ENCODE data around the gene HS3ST4.

Gene HS3ST4

DNA sequence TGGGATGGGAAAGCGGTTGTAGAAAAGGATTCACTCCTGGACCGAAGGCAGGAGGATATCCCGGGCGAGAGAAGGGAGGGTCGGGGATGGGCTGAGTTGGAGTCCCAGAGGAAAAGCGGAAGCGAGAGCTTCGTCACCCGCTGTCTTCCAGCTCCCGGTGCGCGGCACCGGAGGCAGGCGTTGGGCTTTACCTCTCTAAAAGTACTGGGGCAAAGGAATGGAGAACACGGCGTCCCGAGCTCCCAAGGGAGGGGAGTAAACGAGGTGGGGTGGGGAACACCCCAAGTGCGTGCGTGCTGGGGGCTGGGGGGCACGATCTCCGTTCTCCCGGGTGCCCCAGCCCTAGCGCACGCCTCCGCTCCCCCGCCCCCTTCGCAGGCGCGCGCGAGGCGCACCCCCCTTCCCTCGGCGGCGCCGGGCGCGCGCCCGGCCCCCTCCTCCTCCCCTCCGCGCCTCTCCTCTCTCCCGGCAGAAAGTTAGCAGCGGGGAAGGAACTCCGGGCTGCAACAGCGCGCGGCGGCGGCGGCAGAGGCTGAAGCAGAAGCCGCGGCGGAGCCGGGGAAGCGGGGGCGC lies at the start of gene HS3ST4:
HS3ST4 (plus strand) TSS at position 441 of the 573 bp plus-strand sequence.
- no peak for DNase-seq (ENCODE audit: low read depth)

DNA sequence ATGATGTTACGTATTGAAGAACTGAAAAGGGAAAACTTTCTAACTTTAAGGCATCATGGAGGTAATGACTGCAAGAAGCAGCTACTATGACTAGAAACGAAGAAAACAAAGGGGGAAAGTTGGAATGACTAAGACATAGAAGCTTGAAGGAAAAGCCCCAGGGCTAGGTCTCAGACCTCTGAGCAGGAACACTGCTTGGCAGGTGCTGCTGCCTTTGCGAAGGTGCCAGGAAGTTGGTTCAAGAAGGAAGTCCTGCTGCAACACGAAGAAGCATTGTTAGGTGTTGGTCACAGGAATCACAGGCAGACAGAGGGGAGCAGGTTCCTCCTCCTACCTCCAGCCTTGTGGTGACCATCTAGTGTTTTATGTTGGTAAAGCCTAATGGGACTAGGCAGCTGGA lies 48.1 kb upstream of the HS3ST4 start:
- DNase-seq (ENCODE audit: low read depth) = no peak

DNA sequence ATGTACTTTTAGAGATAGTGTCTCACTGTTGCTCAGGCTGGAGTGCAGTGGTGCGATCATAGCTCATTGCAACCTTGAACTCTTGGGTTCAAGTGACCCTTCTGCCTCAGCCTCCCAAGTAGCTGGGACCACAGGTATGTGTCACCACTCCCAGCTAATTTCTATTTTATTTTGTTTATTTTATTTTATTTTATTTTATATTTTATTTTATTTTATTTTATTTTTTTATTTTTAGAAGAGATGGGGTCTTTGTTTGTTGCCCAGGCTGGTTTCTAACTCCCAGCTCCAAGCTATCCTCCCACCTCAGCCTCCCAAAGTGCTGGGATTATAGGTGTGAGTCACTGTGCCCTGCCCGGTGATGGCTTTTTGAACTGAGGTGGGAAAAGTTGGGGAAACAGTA lies 35.1 kb upstream of the HS3ST4 start:
- no peak for DNase-seq (ENCODE audit: low read depth)

DNA sequence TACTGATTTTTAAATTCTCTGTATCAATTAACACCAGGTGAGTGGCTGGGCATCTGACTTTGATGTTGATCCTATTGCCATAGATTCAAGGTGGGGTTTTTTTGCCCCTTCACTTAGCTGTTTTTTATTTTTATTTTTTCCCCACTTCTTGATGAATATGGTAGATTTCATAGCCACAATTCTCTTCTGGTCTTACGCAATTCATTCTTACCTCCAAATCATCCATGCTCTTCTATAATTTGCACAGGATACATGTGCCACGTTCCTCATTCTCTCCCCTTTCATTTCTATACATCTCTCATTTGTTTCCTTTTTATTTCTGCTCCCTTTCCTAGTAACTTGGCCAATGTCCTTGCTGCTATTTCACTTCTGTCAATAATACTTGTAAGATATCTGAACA lies 14.9 kb upstream of the HS3ST4 start:
- no peak for DNase-seq (ENCODE audit: low read depth)

DNA sequence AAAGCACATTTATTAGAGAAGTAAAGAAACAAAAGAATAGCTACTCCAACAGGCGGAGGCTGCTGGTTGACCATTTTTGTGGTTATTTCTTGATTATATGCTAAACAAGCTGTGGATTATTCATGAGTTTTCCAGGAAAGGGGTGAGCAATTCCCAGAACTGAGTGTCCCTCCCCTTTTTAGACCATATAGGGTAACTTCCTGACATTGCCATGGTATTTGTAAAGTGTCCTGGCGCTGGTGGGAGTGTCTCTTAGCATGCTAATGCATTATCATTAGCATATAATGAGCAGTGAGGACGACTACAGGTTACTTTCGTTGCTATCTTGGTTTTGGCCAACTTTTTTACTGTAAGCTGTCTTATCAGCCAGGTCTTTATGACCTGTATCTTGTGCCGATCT lies 12.2 kb upstream of the HS3ST4 start:
- DNase-seq (ENCODE audit: low read depth) = no peak

GRCh38 chr16:25689137-25689836 lies 2.5 kb upstream of the HS3ST4 start:
- no peak for DNase-seq (ENCODE audit: low read depth)

DNA sequence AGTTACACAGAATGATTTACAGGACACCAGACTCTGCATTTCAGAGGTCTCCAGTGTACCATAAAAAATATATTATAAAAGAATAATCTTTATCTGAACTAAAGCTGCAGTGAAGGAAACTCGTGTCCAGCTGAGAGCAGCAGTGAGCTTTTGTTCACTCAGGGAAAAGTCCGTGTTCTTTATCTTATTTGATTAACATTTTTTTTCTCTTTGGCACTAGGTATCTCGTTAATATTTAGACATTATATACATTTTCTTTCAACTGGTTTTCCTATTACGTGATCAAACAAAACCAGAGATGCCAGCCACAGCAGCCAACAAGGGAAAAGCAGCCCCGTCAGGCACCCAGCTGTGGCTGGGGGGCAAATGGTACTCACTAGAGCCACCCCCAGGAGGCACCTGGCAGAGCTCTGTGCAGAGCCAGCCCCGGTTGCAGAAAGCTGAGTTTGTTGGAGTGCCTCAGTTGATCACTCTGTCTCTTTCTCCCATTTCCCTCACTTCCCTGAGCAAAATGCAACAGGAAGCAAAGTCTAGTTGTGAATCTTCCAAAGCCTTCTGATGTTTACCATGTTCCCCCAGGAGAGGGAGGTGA lies 1.1 kb upstream of the HS3ST4 start:
- no peak for DNase-seq (ENCODE audit: low read depth)

GRCh38 chr16:25692351-25692741 lies 587 bp downstream of the HS3ST4 start:
- DNase-seq (ENCODE audit: low read depth) = no peak

GRCh38 chr16:25692742-25693508 lies 1.2 kb downstream of the HS3ST4 start:
- no peak for DNase-seq (ENCODE audit: low read depth)

GRCh38 chr16:25693631-25694030 lies 1.9 kb downstream of the HS3ST4 start:
- DNase-seq (ENCODE audit: low read depth) = no peak

DNA sequence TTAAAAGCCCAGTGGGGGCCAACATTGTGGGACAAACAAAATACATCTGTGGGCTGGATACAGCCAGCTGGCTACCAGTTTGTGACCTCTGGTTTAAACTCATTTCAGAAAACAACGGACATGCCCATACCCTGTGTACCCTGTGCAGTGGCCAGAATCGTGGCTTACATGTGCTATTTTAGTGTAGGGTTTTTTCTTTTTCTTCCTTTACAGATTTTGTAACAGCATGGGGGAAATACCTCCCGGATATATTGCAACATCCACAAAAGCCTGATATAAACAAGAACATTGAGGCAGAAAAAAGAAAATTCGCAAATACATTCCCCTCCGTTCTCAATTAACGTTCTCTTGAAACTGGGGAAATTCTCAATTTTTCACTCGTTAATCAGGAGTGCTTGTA lies 7.3 kb downstream of the HS3ST4 start:
- no peak for DNase-seq (ENCODE audit: low read depth)

DNA sequence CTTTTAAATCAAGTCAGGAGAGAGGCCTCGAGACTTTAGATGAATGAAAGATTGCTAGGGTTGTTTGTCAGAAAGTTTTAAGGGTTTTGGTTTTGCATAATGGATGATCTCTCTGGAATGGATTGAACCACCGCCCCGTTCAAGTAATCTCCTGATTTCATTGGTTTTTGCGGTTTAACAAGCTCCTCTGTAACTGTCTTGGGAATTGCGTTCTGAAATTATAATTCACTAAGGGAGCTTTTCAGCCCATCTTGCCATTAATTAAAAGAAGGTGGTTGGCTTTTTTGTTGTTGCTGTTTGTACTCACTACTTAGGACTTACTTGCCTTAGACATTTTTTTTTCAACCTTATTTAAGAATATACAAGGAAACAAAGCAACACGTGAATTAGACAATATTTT lies 8.8 kb downstream of the HS3ST4 start:
- DNase-seq (ENCODE audit: low read depth) = no peak

- DNase-seq (ENCODE audit: low read depth) = no peak
These were observed 15.8 kb downstream of the HS3ST4 start for GRCh38 chr16:25707553-25707952.

DNA sequence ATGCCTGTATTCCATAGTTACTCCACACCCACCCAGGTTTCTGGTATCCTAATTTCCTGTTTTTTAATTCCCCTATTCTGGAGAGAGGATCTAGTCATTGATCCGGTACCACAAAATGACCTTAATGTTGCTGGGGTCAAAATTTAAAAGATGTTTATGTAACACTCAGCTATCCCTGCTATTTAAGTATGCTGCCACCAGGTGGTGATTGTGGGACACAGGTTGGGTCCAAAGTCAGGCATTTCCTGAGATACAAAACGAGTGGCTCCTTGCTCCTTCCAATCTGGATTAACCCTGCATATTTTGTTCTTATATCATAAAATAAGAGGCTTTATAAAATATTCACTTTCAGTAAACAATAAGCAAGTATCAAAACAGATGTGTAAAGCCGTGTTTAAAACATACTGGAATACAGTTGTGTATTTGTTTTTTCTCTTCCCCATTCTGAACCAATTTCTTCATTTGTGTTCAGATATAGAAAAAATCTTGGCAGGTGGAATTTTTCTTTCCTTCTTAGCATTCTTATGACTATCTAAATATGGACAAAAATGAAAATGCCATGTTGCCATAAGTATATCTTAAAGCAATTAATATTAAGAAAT lies 16.3 kb downstream of the HS3ST4 start:
- no peak for DNase-seq (ENCODE audit: low read depth)

DNA sequence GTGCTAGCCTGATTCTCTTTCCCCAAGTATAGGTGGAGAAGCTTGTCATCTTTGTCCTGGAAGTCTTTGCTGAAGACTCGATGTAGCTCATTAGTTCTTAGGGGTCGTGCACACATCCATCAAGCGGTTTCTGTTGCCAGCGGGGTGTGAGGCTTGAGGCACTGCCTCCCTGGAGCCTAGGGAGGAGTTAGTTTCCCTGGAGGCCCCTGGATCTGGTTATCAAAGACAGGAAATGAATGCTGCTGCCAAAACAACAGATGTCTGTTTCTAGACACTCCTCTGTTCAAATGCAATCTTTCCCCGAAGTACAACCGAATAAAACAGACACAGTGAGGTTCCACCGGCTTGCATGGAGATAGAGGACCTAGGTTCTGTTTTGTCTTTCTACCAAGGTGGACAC lies 17.5 kb downstream of the HS3ST4 start:
- no peak for DNase-seq (ENCODE audit: low read depth)

DNA sequence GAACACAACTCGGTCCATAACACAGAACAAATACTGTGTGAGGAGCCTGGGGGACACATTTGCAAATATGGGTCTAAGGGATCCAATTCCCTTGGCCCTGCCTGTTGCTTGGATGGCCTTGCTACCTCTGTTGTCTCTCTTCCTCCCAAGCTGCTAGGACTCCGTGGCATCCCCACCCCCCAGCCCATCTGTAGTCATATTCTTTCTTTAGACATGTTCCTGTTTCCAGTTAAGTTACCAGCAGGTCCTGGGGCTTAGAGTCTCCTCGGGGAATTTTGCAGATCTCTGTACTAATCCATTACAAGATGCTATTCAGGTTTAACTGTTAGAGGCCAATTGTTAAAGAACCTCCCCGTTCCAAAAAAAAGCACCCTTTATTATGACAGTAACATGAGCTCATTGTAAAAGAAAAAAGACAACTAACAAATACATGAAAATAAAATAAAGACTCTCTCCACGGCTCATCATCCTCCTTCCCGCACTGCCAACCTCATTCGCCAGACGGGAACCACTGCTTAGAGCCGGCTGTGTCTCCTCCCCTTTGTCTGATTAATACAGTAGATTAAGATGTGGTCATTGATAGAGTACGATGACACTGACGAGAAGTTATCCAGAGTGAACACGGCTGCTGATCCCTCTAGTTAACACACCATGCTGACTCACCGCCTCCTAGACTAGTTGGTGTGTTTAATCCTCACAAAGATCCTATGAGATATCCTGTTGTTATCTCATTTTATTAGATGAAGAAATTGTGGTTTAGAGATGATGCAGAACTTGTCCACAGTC lies 22.2 kb downstream of the HS3ST4 start:
- DNase-seq (ENCODE audit: low read depth) = no peak

- DNase-seq (ENCODE audit: low read depth) = no peak
These were observed 24.4 kb downstream of the HS3ST4 start for GRCh38 chr16:25716186-25716585.

DNA sequence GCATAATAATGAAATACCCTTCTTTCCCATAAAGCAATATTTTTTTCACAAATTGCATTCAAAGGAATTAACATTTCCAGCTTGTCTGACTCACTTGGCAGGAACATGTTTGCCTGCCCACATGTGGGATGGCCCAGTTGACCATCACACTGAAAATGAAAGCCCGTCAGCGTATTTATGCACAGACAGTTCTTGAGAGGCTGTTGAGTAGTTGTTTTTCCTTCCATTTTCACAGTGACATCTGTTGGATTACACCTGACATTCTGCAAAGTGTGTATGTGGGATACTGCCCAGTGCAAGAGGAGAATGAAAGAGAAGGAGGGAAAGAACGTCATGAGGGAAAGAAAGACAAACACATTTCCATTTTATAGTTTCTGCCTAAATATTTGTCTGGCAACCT lies 29.7 kb downstream of the HS3ST4 start:
- no peak for DNase-seq (ENCODE audit: low read depth)

GRCh38 chr16:25726430-25727098 lies 34.8 kb downstream of the HS3ST4 start:
- no peak for DNase-seq (ENCODE audit: low read depth)

DNA sequence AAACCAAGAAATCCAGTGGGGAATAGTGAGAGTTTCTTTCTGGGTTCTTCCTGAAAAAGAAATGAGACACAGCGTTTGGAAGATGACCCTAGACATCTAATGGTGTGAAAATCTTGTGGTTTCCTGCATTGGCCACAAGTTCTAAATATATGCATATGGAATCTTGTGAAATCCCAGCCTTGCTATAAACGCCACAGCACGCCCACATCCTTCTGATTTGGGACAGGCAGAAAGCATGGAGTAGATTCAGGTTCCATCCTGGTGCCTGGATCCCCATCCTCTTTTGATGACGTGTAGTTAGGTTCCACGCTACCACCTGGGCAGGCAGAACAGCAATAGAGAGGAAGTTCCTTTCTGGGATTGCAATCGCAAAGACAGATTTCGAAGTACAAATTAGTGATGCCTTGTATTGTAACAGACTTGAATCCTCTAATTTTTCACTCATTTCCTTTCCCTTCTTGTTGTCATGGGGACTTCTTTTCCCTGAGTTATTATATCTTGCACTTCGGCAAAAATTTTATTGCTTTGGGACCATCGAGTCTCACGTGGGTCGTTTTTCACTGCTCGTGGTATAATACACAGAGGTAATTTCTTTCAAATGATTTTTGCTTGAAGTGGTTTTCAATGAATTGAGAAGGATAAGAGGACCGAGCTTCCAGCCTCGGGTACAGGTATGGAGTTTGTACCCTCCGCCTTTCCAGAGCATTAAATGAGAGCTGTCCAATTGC lies 37.6 kb downstream of the HS3ST4 start:
- DNase-seq (ENCODE audit: low read depth) = no peak

- no peak for DNase-seq (ENCODE audit: low read depth)
These were observed 38.6 kb downstream of the HS3ST4 start for GRCh38 chr16:25730396-25730795.

Data from stimulated activated CD8-positive, alpha-beta memory T cell treated with anti-CD3 and anti-CD28 coated beads, Interleukin-12 subunit alpha, Interleukin-12 subunit beta, amount 100 ng/mL, for 1 hour (primary cell).